Activated CD8-positive, alpha-beta memory T cell treated with anti-CD3 and anti-CD28 coated beads, Interleukin-2, amount 50 U/mL, for 24 hours (primary cell): ENCODE data around the gene KCNH1.

Experiments
- DNase-seq: peaks from one replicate; pipeline ENCODE4 v3.0.0-alpha.2; 2020; ENCODE audit errors: extremely low read depth

KCNH1 gene

DNA sequence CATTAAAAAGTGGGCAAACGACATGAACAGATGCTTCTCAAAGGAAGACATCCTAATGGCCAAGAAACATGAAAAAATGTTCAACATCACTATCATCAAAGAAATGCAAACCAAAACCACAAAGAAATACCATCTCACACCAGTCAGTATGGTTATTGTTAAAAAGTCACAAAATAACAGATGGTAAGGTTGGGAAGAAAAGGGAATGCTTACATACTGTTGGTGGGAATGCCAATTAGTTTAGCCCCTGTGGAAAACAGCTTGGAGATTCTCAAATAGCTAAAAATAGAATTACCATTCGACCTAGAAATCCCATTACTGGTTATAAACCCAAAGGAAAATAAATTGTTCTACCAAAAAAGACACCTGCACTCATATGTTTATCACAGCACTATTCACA lies 369.4 kb downstream of the KCNH1 start:
- DNase-seq = no peak

DNA sequence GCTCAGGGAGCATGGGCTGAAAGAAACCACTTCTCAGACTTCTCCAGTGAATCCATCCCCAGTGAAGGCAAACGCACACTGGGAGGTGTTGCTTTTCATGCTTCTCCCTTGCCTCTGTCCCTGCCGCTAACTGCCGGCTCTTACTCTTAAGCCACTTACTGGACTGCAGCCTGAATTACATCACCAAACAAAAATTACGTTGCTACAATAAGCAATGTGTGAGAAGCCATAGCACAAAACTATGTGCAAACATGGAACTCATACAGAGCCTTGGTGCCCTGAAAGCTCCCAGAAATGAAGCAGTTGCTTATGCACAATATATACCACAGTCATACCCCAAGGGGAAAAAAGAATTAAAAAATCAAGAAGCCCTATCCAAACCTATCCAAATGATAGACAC lies 375.2 kb downstream of the KCNH1 start:
- no peak for DNase-seq

DNA sequence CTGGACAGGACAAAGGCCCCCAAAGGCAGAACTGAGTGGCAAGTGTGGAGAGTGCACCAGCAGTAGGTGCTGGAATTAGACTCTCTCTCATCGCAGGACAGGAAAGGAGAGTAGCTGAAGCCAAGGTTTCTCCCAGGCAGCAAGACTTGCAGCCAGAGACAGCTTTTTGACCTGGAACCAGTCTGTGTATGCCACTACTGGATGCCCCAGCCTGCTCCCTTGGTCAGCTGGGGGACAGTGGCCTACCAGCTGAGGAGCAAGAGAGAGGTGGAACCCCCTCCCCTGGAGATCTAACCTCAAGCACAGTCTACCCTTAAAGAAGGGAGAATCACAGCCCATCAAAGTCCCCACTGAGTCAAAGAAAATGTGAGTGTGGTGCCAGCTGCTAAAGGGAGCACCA lies 375.7 kb downstream of the KCNH1 start:
- no peak for DNase-seq

DNA sequence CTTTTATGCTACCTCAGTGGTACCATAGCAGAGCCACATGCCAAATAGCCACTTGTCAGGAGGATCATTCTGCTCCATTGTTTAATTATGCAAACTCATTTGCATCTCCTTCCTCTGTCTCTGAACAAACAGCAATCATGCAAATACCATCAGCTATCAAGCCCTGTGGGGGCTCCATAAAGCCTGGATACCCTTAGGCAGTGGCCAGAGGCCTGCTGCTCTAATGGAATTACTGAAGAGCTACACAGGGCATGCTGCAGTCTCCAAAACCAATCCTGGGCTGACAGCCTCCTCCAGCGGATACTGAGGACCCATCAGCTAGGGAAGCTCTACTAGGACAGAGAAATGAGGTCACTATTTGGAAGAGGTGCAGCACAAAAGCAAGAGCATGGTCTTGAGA lies 376.3 kb downstream of the KCNH1 start:
- no peak for DNase-seq

DNA sequence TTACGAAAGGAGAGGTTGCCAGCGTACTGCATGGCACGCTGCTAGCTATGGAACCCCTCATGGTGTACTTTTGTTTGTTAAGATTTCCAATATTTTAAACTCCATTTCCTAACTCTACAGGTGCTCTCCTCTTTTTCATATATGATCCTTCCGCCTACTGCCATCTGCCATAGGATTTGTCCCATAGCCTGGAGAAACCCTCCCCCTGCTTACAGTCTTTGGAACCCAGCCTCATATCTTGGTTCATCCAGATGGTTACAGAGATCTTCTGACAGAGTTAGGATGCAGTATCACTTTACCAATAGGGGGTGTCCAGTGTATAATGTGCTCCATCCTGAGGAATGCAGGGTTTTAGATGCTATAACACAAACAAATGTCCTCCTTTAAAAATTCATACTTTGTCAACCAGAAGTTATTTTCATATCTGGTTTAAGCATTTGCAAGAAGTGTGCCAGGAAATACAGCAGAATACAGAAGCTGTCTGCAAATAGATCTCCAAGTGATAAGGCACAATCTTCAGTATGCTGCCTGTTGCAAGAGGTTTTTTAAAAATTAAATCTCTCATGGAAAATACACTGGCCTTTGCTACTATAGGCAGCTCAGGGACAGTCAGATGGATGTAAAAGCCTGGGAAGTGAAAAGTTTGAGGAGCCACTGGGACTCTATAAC lies 377.8 kb downstream of the KCNH1 start:
- no peak for DNase-seq

DNA sequence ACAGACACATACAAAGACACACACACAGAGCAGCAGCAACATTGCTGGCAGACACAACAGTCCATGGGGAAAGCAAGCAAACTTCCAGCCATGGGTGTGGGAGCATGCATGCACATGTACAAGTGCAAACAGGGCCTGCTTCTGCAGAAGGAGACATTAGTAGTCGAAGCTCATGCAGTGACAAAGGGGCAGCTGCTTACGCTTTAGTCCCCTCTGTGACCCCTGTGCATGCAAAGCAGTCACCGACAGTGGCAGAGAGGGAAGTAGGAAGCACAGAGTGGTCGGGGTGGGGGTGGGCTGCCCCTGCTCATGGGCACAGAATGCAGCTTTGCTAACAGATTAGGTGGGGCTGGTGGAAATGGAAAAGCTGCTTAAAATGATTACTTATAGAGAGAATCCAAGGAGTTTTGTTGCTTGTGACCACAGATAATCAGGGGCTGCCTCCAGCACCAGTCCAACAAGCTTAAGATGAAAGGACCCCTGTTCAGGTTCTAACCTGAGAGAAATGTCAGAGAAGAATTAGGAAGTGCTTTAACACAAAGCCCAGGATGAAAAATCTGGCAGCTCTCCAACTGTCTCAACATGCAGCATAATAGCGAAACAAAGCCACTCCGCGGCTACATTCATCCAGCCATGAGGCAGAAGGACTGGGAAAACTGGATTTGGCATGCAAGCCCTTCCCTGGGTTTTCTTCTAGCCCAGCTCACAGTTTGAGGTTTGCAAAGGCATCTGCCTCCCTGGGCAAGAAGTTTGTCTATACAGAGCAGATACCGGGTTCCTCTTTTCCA lies 378.9 kb downstream of the KCNH1 start:
- DNase-seq = no peak

DNA sequence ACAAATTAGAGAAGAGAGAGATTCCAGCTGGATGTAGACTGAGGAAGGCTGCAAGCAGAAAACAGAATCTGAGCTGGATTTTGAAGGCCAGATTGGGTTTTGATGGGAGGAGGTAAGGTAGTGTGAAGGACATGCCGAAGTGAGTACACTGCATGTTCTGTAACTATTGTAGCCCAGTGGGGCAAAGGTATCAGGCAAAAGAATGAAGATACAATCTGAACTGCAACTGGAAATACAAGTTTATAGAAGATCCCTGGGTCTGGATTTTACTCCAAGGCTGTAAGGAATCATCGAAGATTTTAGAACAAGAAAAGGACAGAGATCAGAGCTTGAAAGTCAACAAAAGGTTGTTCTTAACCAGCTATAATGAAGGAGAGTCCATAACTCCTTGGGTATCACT lies 382.0 kb downstream of the KCNH1 start:
- DNase-seq = no peak

DNA sequence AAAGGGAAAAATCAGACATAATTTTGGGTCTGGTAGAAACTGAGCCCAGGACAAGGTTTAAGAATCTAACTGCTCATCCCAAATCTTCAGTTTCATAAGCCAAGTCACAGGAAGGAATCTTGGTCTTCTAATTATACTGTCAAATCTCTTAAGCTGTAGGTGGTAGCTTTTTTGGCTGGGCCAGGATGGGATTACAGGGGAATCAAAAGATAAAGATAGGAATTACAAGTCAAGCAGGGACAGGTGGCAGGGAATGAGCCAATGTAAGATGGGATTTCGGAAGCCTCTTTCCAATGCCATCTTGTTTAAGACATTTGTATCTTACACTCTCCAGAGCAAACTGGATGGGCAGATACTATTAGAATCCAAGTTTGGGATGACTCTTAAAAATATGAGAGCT lies 383.5 kb downstream of the KCNH1 start:
- DNase-seq = no peak

DNA sequence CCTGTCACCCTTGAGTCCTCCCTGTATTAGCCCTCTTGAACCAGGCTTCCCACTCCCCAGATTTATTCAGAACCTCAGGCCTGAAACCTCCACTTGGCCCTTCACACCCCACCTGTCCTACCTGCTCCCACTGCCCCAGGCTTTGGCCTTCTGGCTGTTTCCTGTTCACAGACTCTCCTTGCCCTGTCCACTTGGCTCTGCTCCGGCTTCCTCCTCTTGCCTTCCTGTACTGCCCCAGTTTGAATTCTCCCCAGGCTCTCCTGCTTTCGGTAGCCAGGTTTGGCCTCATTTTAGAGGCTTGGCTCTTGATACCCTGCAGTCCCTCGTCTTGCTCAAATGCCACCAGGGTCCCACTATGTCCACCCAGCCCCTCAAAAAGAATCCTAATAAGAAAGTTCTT lies 385.2 kb downstream of the KCNH1 start:
- DNase-seq = no peak

DNA sequence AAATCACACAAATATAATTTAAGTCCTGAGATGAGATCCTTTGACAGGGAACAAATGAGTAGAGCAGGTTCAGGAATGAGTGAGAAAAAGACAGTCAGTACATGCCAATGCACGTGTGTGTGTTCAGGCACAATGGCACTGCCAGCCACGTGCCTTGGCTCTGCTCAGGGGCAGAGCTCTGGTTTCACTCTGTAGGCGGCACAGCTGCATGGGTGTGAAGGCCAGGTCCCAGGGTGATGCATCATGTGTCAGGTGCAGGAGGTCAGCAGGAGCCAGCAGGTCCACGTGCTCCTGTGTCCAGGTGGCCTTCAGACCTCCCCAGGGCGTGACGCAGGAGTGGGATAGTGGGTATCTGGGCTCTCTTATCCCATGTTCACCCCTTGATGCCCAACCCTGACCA lies 386.1 kb downstream of the KCNH1 start:
- no peak for DNase-seq

DNA sequence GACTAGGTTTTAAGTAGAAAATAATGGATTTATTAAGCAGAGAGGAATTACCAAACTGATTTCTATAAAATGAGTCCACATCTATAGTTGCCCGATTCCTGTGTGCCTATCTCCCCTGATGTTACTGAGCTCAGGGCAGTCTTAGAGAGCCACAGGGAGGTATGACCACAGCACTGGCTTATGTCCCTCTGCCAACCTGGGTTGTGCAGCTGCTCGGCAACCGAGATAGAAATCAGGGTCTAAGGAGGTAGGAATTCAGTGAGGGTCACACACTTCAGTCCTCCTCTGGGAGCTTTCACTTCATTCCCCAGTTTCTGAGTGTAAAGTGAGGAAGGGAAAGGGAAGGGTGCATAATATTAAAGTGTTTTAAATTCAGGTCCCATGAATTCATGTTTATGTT lies 386.8 kb downstream of the KCNH1 start:
- DNase-seq = no peak

DNA sequence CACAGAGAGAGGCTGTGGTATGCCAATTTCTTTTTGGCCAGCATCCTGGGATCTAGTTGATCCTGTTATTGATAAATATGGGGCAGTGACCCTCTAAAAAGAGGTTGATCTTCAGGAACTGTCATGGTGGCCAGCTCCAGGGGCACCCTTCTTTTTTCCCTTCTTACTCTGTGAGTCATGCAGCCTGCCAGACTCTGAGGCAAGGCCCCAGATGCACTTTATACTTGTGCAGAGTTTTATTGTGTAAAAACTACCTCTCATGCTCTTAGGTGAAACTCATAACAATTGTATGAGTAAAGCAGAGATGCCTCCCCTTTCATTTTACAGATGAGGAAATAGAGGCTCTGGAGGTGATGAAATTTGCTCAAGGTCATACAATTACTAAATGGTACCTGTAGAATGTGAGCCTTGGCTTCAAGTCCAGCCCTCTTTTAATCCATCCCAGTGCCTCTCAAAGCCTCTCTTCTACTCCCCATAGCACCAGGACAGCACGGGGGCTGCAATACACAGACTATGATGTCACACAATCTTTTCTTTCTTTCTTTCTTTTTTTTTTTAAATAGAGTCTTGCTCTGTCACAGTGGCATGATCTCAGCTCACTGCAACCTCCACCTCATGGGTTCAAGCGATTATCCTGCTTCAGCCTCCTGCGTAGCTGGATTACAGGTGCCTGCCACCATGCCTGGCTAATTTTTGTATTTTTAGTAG lies 387.8 kb downstream of the KCNH1 start:
- no peak for DNase-seq

DNA sequence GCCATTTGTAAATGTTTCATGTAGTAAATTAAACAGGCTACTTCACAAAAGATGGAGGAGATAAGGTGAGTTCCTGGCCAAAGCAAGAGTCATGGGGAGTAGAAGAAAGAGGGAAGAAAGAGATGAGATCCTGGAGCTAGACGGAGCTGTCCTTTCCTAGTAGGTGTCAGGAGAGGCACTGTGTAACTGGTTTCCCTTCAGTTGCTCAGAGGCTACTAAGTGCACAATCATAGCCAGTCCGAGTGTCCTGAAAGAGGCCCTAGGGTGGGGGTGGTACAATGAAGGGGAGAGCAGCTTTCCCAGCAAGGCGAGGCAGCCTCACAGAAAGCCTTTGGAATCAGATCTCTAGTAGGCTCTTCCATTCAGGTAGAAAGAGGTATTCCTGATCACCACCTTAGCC lies 390.9 kb downstream of the KCNH1 start:
- no peak for DNase-seq

DNA sequence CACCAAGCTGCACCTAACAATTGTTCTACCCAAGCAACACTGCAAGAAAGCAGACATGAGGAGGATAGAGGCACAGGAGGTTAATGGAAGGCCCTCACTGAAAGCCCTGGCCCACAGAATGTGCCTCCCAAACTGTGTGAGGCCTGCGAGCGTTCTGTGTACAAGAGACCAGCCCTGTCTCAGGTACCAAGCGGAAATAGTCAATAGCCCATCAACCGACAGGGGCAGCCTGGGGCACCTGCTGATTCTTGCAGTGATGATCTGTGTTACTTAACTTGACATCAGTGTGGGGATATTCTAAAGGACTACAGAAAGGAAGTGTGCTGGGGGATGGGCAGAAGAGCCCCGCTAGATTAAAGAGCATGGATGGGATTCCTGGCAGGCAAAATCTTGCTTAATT lies 392.4 kb downstream of the KCNH1 start:
- DNase-seq = no peak

DNA sequence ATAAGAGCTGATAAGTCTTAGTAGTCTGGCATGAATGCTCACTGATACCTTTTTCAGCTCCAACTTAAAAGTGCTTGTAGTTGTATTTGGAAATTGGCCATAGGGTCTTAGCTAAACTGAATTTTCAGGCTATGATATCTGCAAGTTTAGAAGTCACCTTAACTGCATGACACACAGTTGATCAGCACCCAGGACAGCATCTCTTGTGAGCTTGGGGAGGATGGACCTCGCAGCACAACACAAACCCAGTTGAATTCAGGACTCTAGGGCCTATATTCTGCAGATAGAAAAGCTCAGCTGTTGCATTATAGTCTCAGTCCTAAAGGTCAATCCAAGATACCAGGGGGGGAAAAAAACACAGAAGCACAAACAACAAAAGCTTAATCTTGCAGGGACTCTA lies 394.3 kb downstream of the KCNH1 start:
- DNase-seq = no peak

DNA sequence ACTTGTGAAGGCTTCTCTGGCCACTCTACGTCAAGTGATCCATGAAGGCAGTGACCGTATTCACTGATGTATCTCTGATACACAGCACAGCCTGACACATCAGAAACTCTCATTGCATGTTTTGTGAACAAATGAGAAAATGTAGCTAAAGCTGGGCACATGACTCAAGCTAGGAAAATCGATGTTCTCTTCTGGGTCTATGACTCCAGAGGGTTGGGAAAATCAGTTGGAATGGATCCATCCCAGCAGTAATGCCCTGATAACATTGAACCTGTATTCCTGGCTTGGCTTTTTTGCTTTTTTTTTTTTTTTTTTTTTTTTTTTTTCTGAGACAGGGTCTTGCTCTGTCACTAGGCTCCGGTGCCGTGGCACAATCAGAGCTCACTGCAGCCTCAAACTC lies 395.7 kb downstream of the KCNH1 start:
- no peak for DNase-seq

DNA sequence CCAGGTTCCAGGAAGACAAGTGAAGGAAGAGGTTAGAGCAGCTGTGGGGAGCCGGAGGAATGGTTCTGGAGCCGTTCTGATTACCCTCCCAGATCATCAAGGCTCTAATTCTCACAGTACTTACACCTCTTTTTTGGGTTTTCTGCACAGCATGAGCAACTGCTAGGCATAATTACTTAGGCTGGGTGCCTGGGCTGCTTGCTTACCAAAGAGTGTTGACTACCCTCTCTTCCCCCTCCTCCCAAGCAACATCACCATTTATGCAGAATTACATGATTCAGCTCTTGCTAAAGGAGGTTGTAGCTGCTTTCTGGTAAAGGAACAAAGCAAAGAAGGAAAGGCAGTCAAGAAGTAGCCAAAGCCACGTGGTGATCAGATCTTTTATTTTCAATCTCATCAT lies 397.2 kb downstream of the KCNH1 start:
- no peak for DNase-seq

DNA sequence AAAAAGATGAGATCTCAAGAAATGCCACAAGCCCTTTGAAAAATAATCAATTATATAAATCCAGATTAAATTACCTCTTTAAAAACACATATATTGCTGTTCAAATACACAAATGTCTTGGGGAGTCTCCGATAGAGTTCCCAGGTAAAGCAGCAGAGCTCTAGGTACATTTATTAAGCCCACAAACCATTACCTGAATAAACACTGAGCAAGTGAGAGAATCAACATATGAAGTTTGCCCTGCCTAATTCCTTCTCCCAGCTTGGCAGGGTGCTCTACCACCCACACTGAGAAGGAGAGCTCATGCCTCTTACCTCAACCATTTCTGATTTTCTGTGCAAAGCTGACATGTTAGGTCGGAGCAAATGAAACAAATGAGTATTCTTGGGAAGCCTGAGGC lies 402.4 kb downstream of the KCNH1 start:
- no peak for DNase-seq

DNA sequence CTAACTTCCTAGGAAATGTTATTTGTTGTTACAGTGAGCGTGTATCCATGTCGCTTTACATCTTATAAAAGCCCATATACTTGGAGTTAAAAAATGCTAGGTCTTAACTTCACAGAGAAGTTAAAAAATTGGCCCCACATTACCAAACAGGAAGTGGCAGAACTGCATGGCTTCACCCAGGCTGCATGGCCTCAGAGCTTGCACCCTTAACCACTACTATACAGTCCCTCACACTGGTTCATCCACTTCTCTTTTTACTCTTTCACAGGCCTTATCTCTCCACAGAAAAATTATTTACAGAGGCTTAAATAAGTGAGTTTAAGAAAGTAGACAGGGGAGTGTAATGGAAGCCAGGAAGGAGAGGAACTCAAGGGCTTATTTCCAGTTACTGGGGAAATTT lies 402.8 kb downstream of the KCNH1 start:
- DNase-seq = no peak

DNA sequence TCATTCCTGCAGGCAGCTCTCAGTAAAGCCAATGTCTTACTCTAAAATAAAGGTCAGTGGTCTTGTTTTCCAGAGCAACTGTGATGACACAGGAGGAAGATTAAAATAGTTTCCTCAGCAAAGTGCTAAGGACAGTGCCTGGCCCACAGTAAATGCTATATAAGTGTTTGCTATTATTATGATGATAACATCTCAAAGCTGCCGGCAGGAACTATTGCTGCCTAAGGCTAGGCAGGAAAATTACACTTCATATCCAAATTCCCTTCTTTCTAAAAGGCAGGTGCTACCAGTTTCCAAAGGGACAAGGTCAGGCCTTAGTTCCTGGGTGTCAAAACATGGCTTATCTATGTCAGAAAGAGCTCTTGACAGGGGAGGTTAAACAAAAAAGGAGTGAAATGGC lies 403.9 kb downstream of the KCNH1 start:
- DNase-seq = no peak

DNA sequence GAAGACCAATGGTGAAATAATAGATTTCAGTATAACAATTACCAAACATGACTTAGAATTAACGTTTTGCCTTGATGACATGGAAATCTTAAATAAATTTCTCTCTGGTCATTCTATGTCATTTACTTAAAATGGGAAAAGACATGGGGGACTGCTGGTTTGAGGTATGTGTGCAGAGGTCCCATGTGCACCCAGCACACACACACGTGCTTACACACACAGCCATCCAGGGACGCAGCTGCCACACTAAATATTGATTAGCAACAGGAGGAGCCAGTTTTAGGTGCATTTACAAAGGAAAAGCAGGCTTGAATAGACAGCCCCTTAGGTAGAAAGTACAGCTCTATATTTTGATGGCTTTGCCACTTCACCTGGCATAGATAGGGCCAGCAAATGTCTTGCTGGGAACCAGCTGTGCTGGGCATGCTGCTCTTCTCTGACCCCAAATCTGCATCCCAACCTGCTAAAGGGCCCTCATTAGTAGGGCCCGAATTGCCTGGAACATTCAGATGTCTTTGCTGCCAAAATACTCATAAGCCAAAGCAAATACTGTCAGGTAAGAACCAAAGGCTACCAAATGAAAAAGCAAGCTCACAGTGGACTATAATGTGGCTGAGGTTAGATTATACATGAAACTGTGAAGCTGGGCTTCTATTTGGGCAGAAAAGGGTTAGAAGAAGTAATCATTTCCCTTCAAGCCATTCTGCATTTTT lies 405.4 kb downstream of the KCNH1 start:
- no peak for DNase-seq

DNA sequence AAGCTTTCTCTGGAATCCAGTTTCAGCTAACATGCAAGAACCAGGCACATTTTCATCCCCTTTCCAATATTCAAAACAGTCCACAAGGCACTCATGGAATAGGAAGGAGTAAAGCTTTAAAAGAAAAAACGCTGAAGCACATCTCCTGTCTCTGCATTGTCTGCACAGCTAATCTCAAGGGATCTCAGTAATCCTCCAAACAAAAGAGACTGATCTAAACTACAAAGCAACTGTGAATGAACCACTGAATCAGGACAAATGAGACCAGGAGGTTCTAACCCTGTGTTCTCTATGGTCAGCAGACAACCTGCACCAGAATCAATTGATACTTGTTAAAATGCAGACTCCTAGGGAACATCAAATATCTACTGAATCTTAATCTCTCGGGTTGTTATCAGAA lies 406.2 kb downstream of the KCNH1 start:
- DNase-seq = no peak

DNA sequence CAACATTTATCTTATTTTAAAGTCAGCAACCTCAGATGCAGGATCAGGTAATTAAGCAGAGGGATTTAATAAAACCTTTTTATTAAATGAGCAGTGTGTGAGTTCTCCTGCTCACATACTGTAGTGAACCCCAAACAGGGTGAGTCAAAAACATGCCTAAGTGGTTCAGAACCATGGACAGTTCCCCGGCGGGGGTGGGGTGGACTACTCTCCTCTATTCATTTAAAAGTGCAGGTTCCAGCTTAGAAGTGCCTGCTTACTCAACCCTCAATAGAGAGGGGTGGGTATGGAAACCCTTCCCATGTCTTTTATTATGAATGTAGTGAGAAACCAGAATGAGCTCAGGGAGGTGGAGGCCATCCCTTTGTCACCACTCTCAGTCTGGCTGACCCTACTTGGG lies 407.3 kb downstream of the KCNH1 start:
- DNase-seq = no peak
